Spleen (tissue), 11 donors: ENCODE measurements around the gene CA11. TPM values are rescaled to one million over a fixed set of nuclear protein-coding genes. Genes with fewer than 3 reads are reported as not detected.

ENCODE experiments used
- DNase-seq: peaks from one replicate; pipeline ENCODE4 v3.0.0-alpha.2; 2020
- H3K27ac ChIP-seq, 8 donors: fragments of 200-600 bp; sonication (generic) in 7 of 8; 1 replicate in 4 of 8; 2 replicates in 4 of 8; pipeline versions ENCODE4 v1.5.0 to v1.8.0; 2016 to 2021; ENCODE audit warnings: inconsistent platforms in 4 of 8, mild to moderate bottlenecking in 4 of 8, moderate library complexity in 1 of 8
- H3K27me3 ChIP-seq, 7 donors: fragments of 200-600 bp; sonication (generic) in 6 of 7; replicated peaks in 1 of 7; 1 replicate in 4 of 7; 2 replicates in 3 of 7; pipeline versions ENCODE4 v1.5.0 to v1.8.0; 2016 to 2021; ENCODE audit warnings: inconsistent platforms in 3 of 7, mild to moderate bottlenecking in 1 of 7
- H3K36me3 ChIP-seq, 6 donors: fragments of 200-600 bp; sonication (generic) in 5 of 6; 1 replicate in 4 of 6; 2 replicates in 2 of 6; pipeline versions ENCODE4 v1.5.0 to v1.8.0; 2016 to 2021; ENCODE audit warnings: inconsistent platforms in 2 of 6
- H3K4me1 ChIP-seq, 6 donors: fragments of 200-600 bp; sonication (generic) in 5 of 6; 1 replicate in 3 of 6; 2 replicates in 3 of 6; pipeline versions ENCODE4 v1.5.0 to v1.8.0; 2016 to 2021; ENCODE audit warnings: inconsistent platforms in 3 of 6
- H3K4me3 ChIP-seq, 8 donors: fragments of 200-600 bp; sonication (generic) in 7 of 8; 1 replicate in 4 of 8; 2 replicates in 4 of 8; pipeline versions ENCODE4 v1.5.0 to v1.8.0; 2016 to 2021; ENCODE audit warnings: inconsistent platforms in 4 of 8, mild to moderate bottlenecking in 4 of 8, moderate library complexity in 2 of 8
- H3K9me3 ChIP-seq, 8 donors: fragments of 200-600 bp; sonication (generic) in 7 of 8; 1 replicate in 4 of 8; 2 replicates in 4 of 8; pipeline versions ENCODE4 v1.5.0 to v1.8.0; 2016 to 2021; ENCODE audit warnings: inconsistent platforms in 4 of 8
- POLR2A ChIP-seq, 3 donors: fragments of 450-650 bp; IDR thresholded peaks; one replicate each; pipeline ENCODE4 v1.5.1; 2017; ENCODE audit warnings: antibody characterized with exemption in 3 of 3, mild to moderate bottlenecking in 1 of 3
- POLR2AphosphoS5 ChIP-seq, 3 donors: sonication (generic); formaldehyde crosslinking; IDR thresholded peaks; one replicate each; pipeline ENCODE4 v1.5.1; 2017; ENCODE audit warnings: antibody characterized with exemption in 3 of 3
- WGBS, 5 donors: extraction: QIAGEN DNeasy Blood & Tissue Kit in 3 of 5; methylation state at CpG; one replicate each; pipeline versions ENCODE4 v1.1.5 to v1.1.7; 2013 to 2018; 5-methylcytosine and 5-hydroxymethylcytosine counted together
- intact Hi-C: fragments of 100-400 bp; cut with DNase I; formaldehyde crosslinking; loops from one replicate; pipeline ENCODE4 v1.15.0; 2023; ENCODE audit warnings: low total_unique reads
- polyA plus RNA-seq, 3 donors: library from polyadenylated mRNA; stranded (reverse); fragments of 200-250 nt; gene quantifications; one replicate each; pipeline ENCODE4 v1.2.1, GENCODE V29; 2013
- total RNA-seq, 7 donors: library from RNA; depleted of rRNA in 3 of 7; stranded (reverse); fragments of >200 nt in 3 of 7; fragmentation: NEBNext Ultra II Directional in 4 of 7; extraction: Animal tissue kit (Norgen Biotek cat#: 25700) in 4 of 7; gene quantifications; one replicate each; pipeline versions ENCODE4 v1.1.0 to v1.2.1, GENCODE V29; 2016 to 2021
- TF ChIP-seq, protein P1 (sequence below), 11 experiments: fragments of 200-600 bp in 7 of 11; fragments of 450-650 bp in 4 of 11; sonication (generic) in 4 of 11; IDR thresholded peaks in 8 of 11; conservative IDR thresholded peaks in 3 of 11; 1 replicate in 7 of 11; 2 replicates in 4 of 11; pipeline versions ENCODE4 v1.4.0 to v1.8.0; 2016 to 2021; ENCODE audit warnings: antibody characterized with exemption in 11 of 11, inconsistent platforms in 4 of 11, mild to moderate bottlenecking in 1 of 11
- donor health status: healthy with polysubstance abuse.
- donor health status: DM: no; HTN: no; CAD: no; lungs with moderate emphysema.
- donor health status: DM: no; HTN: no; CAD: no.
- donor health status: Bipolar disorder and iron deficiency.
- donor health status: healthy.
- donor health status: DM: no; HTN: no; CAD: no.
- donor health status: DM: yes; HTN: yes; CAD: no.

CA11 gene
- total and polyA plus RNA-seq, 10 donors = 1.9 to 14.5 (median 7.8) TPM

DNA sequence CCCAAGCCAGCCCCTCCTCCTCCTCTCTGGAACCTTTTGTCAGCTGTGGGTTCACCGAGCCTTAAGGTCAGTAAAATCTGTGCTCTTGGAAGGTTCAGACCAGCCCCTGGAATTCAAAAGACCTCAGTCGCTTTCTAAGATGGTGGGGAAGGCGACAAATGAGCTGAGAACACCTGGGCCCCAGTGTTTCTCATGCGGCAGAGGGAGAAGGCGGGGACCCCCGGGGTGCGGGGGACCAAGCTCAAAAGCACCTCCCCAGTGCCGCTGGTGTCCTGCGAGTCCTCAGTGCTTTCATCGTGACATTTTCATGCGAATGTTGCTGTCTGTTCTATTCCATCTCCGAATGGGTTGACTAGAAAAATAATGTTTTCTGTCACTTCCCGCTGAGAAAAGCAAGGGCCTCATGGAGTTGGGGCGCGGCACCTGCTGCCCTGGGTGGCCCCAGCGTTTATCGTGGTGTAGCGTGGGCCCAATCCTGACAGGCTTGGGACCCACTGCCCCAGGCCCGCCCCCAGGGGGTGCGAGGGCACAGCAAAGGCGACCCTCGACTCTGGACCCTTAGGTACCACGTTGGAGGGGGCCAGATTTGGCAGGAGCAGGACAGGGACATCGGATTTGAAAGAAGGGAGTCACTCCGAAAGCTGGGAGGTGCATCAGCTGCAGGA, 27.6 kb upstream of the CA11 start:
- intact Hi-C loops = no loop called here
- peaks cover 7 to 19% (median 13%) of the 10 kb centered on the region in 6 donors for H3K4me1 ChIP-seq
- H3K27ac ChIP-seq = no peak overlapping the region
- H3K9me3 ChIP-seq = no peaks in the 10 kb centered on the region
- TF ChIP-seq POLR2A (IDR thresholded peaks at IDR 0.05) (no peak), POLR2AphosphoS5 (IDR thresholded peaks at IDR 0.05) (no peak)
- TF ChIP-seq, protein P1, sequence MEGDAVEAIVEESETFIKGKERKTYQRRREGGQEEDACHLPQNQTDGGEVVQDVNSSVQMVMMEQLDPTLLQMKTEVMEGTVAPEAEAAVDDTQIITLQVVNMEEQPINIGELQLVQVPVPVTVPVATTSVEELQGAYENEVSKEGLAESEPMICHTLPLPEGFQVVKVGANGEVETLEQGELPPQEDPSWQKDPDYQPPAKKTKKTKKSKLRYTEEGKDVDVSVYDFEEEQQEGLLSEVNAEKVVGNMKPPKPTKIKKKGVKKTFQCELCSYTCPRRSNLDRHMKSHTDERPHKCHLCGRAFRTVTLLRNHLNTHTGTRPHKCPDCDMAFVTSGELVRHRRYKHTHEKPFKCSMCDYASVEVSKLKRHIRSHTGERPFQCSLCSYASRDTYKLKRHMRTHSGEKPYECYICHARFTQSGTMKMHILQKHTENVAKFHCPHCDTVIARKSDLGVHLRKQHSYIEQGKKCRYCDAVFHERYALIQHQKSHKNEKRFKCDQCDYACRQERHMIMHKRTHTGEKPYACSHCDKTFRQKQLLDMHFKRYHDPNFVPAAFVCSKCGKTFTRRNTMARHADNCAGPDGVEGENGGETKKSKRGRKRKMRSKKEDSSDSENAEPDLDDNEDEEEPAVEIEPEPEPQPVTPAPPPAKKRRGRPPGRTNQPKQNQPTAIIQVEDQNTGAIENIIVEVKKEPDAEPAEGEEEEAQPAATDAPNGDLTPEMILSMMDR (IDR thresholded peaks at IDR 0.05 in 8 of 11, conservative IDR thresholded peaks at IDR 0.05 in 3 of 11) = no peak
- no peak overlapping the region for H3K4me3 ChIP-seq
- WGBS, 5 donors = 78 to 87% (median 83%) methylated on average over 23 to 25 of the region's 25 CpGs
- no peaks in the 10 kb centered on the region for H3K27me3 ChIP-seq
- no peak for DNase-seq
- no peaks in the 10 kb centered on the region for H3K36me3 ChIP-seq

DNA sequence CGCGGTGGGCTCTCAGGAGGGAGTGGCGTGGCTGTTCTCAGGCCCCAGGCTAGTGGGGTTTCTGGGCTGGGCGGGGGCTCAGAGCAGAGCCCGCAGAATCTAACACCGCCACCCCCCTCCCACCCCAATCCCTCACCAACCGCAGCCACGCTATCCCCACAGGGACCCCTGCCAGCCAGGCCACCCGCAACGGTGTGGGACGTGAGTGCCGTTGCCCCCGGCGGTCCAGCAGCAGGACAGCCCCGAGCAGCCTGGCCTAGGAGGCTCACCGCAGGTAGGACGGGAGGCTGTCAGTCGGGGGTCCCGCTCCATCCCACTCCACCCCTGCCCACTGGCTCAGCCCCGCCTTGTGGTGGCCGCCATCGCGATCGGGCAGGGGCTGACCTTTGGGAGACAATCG, 27.0 kb upstream of the CA11 start, which contains the start of gene NTN5:
Gene NTN5, minus strand, starts transcription at position 24 of the 400 bp plus-strand sequence. CDS start 2,031 bp downstream, outside the sequence.
- no peak within 1 kb of the TSS for H3K4me3 ChIP-seq
- peaks cover 7 to 19% (median 13%) of the 10 kb centered on the region in 6 donors for H3K4me1 ChIP-seq
- no peaks in the 10 kb centered on the region for H3K27me3 ChIP-seq
- 76 to 91% (median 89%) methylated on average over 5 to 25 of the region's 25 CpGs for WGBS, 5 donors
- no peaks in the 10 kb centered on the region for H3K36me3 ChIP-seq
- H3K9me3 ChIP-seq = no peaks in the 10 kb centered on the region
- intact Hi-C loops = no loop called here
- no peak for DNase-seq
- no peak within 1 kb of the TSS for H3K27ac ChIP-seq
- TF ChIP-seq POLR2AphosphoS5 (IDR thresholded peaks at IDR 0.05) (no peak), POLR2A (IDR thresholded peaks at IDR 0.05) (no peak)

DNA sequence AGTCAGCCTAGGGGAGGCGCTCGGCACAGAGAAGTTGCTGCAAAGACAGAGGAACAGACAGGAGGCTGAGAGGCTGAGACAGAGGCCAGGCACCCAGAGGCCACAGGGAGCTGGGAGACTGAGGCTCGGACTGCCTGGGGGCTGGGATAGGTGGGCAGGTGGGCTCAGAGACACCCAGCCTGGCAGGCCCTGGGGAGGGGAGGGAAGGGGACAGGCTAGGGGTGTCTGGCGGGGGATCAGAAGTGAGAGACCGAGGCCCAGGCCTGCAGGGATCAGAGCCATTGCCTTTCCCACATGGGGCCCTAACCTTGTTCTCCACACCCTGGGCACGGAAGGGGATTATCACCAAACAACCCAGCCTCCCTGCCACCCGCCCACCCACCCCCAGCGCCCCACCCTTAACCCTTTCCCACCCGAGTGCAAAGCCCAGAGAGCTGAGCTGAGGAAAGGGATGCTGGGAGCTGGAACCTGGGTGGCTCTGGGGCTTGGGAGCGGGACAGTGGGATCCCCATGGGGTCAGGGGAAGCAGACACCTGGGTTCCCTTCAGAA, 25.5 kb upstream of the CA11 start:
- H3K4me3 ChIP-seq = no peak overlapping the region
- H3K36me3 ChIP-seq = no peaks in the 10 kb centered on the region
- WGBS, 5 donors = 78 to 91% (median 83%) methylated on average over 6 to 10 of the region's 10 CpGs
- intact Hi-C loops = no loop called here
- H3K27me3 ChIP-seq = no peaks in the 10 kb centered on the region
- no peaks in the 10 kb centered on the region for H3K9me3 ChIP-seq
- H3K4me1 ChIP-seq = peaks cover 7 to 19% (median 13%) of the 10 kb centered on the region in 6 donors
- no peak for TF ChIP-seq POLR2A (IDR thresholded peaks at IDR 0.05)
- TF ChIP-seq, protein P1 (IDR thresholded peaks at IDR 0.05 in 8 of 11, conservative IDR thresholded peaks at IDR 0.05 in 3 of 11) = no peak
- TF ChIP-seq POLR2AphosphoS5 (IDR thresholded peaks at IDR 0.05) = no peak
- DNase-seq = no peak
- H3K27ac ChIP-seq = no peak overlapping the region

DNA sequence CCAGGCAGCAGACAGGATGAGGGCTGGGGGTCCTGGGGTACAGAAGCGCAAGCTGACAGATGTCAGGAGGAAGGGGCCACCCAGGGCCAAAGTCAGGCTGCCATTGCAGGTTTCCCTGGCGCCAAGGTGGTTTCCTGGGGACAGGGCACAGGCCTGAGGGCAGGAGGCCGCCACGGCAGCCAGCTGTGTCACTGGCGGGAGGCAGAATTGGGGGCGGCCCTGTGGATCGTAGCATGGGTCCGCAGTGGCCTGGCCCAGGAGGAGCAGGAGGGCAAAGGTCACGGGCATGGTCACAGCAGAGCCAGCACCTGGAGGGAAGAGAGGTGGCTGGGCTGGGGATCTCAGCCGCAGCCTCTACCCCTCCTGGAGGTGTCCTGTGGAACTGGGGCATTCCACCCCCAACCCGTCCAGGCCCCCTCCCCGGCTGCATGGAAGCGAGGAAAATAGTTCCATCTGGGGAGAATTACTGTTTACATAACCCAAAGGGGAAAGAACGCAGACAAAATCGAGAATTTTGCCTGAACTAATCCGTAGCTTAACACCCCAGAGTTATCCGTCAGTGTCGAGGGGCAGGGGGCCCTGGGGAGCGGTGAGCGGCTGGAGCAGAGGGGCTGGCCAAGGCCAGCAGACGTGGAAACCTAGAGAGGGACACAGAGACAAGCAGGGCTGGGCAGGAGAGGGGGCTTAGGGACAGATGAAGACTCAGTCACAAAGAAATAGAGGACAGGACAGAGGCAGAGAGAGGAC, 24.9 kb upstream of the CA11 start:
- DNase-seq = no peak
- H3K4me3 ChIP-seq = no peak overlapping the region
- H3K9me3 ChIP-seq = no peaks in the 10 kb centered on the region
- TF ChIP-seq, protein P1 (IDR thresholded peaks at IDR 0.05 in 8 of 11, conservative IDR thresholded peaks at IDR 0.05 in 3 of 11) = no peak
- TF ChIP-seq POLR2AphosphoS5 (IDR thresholded peaks at IDR 0.05) (no peak), POLR2A (IDR thresholded peaks at IDR 0.05) (no peak)
- WGBS, 5 donors = 89 to 92% (median 89%) methylated on average over 15 to 21 of the region's 21 CpGs
- H3K36me3 ChIP-seq = no peaks in the 10 kb centered on the region
- intact Hi-C loops = no loop called here
- peaks cover 7 to 17% (median 13%) of the 10 kb centered on the region in 6 donors for H3K4me1 ChIP-seq
- H3K27me3 ChIP-seq = no peaks in the 10 kb centered on the region
- H3K27ac ChIP-seq = no peak overlapping the region
